KOPT-K1 (cell line): Measurements from ENCODE around the gene SELENOF.
"Not testable (repeated sequence)": the region's sequence is repeated elsewhere in the genome, so short reads cannot be mapped to it uniquely, and the experiment has no call there.

Experiments
- H3K27ac ChIP-seq: fragments of 200-600 bp; sonication (generic); 2 replicates; pipeline ENCODE4 v1.5.1; 2016; ENCODE audit warnings: antibody characterized with exemption, mild to moderate bottlenecking, low read depth, low read length; ENCODE audit not compliant: poor library complexity, severe bottlenecking
- H3K36me3 ChIP-seq: fragments of 200-600 bp; sonication (generic); 2 replicates; pipeline ENCODE4 v1.5.1; 2017; ENCODE audit warnings: antibody characterized with exemption, mild to moderate bottlenecking, low read length, moderate library complexity; ENCODE audit not compliant: insufficient read depth
- H3K9me3 ChIP-seq: fragments of 200-600 bp; sonication (generic); 2 replicates; pipeline ENCODE4 v1.5.1; 2017; ENCODE audit warnings: antibody characterized with exemption, low read length, mild to moderate bottlenecking; ENCODE audit not compliant: insufficient read depth, poor library complexity, severe bottlenecking

The SELENOF gene

DNA sequence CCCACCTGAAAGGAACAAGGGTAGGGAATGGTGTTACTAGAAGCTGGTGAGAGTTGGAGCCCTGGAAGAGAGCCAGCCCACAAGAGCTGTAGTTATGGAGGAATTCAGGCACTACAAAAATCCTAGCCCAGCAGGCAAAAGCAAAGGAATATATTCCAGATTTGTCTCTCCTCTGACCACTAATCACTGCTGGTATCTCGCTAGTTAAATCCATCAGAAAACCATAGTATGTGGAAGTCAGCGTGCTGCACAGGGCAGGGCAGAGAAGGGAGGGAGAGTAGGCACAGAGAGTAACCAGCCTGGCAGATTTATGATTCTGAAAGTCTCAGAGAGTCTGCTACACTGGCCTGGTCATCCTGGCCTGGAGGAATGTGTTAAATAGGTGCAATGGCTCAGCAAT lies 88.6 kb downstream of the SELENOF start:
- Histone ChIP-seq H3K27ac (no peak overlapping the region), H3K36me3 (no peaks in the 10 kb centered on the region), H3K9me3 (no peaks in the 10 kb centered on the region)

DNA sequence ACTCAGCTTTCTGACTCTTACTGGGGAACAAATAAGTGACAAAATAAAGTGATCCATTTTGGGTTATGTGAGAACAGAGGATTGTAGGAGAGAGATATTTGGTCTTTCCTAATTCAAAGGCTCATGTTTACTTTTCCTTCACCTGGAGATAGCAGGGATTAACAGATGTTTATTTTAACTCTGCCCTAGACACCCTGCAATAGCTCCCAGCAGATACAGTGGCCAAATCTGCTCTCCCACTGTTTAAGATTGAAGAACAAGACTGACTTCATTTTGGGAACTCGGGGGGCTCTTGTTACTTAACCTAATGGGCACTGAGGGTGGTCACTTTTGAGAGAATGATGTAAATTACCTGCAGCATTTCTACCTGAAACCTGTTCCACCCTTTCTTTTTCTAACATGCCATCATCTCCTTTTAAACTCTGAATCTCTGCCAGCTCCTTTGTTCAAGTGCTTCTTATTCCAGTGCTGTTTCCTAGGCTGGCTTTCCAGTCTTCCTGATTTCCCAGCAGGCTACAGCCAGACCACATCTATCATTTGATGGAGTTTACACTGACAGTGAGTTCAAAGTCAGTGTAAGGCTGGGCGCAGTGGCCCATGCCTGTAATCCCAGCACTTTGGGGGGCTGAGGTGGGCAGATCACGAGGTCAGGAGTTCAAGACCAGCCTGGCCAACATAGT lies 90.0 kb downstream of the SELENOF start:
- H3K27ac ChIP-seq: no peak overlapping the region

DNA sequence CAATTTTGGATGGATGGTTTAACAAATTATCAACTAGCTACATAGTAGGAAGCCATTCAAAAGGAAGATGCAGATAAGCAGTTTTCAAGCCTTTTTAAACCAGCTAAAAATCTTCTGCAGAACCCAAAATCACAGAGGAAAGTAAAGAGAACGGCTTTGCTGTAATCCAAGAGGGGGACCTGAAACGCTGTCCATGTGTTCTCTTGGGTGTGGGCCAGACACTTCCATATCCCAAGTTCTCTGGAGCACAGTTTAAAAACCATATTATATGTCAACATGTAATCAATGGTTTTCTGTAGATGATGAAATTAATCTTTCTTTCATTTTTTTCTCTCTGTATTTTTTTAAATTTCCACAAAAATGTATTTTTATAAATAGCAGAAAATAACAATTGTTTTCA lies 90.5 kb downstream of the SELENOF start:
- no peaks in the 10 kb centered on the region for H3K9me3 ChIP-seq
- no peak overlapping the region for H3K27ac ChIP-seq
- H3K36me3 ChIP-seq: no peaks in the 10 kb centered on the region

More for the DNA sequence above, 90.0 kb downstream of the SELENOF start:
- Histone ChIP-seq H3K9me3 (no peaks in the 10 kb centered on the region), H3K36me3 (no peaks in the 10 kb centered on the region)

DNA sequence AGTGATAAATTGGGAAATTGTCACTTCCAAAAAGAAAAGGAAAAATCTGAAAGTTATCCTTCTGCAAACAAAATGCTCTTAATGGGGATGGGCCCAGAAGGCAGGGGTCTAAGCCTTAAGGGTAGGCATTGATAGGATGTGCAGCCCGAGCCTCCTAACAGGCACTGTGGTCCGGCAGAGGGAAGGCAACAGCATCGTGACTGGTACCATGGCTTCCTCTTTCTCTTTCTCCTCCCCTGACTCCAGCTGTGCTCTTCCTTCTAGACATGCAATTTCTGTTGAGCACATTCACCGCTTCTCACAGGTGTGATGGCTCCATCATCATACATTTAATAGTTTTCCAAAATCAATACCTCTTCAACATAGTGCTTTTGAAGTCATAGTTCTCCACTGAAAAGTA lies 91.5 kb downstream of the SELENOF start:
- H3K27ac ChIP-seq: no peak overlapping the region
- H3K36me3 ChIP-seq: no peaks in the 10 kb centered on the region
- no peaks in the 10 kb centered on the region for H3K9me3 ChIP-seq

DNA sequence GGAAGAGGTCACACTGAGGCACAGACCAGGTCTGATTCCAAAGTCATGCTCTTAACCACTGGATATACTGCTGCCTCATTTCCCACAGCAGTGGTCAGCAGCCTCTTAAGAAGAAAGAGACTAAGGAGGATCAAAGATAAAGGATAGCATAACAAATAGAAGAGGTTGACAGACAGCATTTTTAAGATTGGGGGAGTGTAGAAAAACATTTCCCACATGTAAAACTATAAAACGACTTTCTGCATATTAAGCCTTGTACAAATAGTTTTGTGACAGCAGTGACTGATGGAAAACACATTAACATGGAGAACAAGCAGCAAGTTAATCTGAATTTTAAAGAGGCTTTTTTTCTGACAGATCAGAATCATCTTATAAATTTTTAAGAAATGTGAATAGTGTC lies 92.0 kb downstream of the SELENOF start:
- H3K9me3 ChIP-seq: no peaks in the 10 kb centered on the region
- no peak overlapping the region for H3K27ac ChIP-seq
- H3K36me3 ChIP-seq: no peaks in the 10 kb centered on the region

DNA sequence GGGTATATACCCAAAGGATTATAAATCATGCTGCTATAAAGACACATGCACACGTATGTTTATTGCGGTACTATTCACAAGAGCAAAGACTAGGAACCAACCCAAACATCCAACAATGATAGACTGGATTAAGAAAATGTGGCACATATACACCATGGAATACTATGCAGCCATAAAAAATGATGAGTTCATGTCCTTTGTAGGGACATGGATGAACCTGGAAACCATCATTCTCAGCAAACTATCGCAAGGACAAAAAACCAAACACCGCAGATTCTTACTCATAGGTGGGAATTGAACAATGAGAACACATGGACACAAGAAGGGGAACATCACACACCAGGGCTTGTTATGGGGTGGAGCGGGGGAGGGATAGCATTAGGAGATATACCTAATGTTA lies 94.0 kb downstream of the SELENOF start:
- H3K36me3 ChIP-seq, H3K27ac ChIP-seq, H3K9me3 ChIP-seq: not testable (repeated sequence)

DNA sequence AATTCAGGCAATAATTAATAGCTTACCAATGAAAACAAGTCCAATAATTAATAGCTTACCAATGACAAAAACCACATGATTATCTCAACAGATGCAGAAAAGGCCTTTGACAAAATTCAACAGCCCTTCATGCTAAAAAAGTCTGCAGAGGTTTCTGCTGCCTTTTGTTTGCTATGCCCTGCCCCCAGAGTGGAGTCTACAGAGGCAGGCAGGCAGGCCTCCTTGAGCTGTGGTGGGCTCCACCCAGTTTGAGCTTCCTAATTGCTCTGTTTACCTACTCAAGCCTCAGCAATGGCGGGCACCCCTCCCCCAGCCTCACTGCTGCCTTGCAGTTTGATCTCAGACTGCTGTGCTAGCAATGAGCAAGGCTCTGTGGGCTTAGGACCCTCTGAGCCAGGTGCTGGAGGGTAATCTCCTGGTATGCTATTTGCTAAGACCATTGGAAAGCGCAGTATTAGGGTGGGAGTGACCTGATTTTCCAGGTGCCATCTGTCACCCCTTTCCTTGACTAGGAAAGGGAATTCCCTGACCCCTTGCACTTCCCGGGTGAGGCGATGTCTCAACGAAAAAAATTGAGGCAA lies 96.6 kb downstream of the SELENOF start:
- not testable (repeated sequence) for H3K9me3 ChIP-seq, H3K27ac ChIP-seq, H3K36me3 ChIP-seq

DNA sequence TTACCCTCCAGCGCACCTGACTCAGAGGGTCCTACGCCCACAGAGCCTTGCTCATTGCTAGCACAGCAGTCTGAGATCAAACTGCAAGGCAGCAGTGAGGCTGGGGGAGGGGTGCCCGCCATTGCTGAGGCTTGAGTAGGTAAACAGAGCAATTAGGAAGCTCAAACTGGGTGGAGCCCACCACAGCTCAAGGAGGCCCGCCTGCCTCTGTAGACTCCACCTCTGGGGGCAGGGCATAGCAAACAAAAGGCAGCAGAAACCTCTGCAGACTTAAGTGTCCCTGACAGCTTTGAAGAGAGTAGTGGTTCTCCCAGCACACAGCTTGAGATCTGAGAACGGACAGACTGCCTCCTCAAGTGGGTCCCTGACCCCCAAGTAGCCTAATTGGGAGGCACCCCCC lies 99.8 kb downstream of the SELENOF start:
- not testable (repeated sequence) for H3K9me3 ChIP-seq, H3K36me3 ChIP-seq, H3K27ac ChIP-seq
